PC-3 (cell line): Measurements from ENCODE around the gene TBC1D2B.
"Not testable (repeated sequence)": the region's sequence is repeated elsewhere in the genome, so short reads cannot be mapped to it uniquely, and the experiment has no call there.

Experiments
- CTCF ChIP-seq: fragments of 300-600 bp; sonication (generic); conservative IDR thresholded peaks from 2 replicates; pipeline ENCODE4 v1.5.1; 2017; ENCODE audit warnings: antibody characterized with exemption, low read depth, mild to moderate bottlenecking, low read length
- EZH2 ChIP-seq: fragments of 300-600 bp; sonication (generic); IDR thresholded peaks from one replicate; pipeline ENCODE4 v1.6.1; 2017; ENCODE audit warnings: antibody characterized with exemption, mild to moderate bottlenecking, low read length; ENCODE audit not compliant: unreplicated experiment
- EZH2phosphoT487 ChIP-seq: fragments of 300-600 bp; sonication (generic); IDR thresholded peaks from 2 replicates; pipeline ENCODE4 v1.6.1; 2018; ENCODE audit warnings: mild to moderate bottlenecking, antibody characterized with exemption, low read length, borderline replicate concordance

DNA sequence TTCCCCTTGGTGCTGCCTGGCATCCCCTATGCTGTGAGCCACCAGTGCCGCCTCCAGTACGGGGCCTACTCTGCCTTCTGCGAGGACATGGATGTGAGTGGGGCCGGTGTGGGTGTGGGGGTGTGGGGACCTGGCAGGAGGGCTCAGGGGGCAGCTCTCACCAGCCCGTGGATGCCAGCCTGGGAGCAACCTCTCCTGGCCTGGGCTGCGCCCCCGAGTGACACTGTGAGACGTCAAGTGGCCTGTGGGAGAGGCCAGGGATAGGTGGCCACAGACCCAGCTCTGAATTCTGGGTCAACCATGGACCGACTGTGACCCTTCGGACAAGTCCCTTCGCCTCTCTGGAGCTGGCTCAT is 101.4 kb downstream of the TBC1D2B start:
- TF ChIP-seq EZH2, CTCF, EZH2phosphoT487: not testable (repeated sequence)
